Activated T-cell treated with anti-CD3 and anti-CD28 coated beads, Interleukin-2, amount 50 U/mL, for 48 hours (primary cell): Measurements from ENCODE around the gene TKTL1.

Experiments
- DNase-seq, 2 experiments: peaks; one replicate each; pipeline ENCODE4 v3.0.0-alpha.2; 2020

Gene TKTL1

GRCh38 chrX:154348114-154348531 lies 52.5 kb downstream of the TKTL1 start:
- DNase-seq: no peak

GRCh38 chrX:154348646-154349358 lies 53.2 kb downstream of the TKTL1 start:
- no peak for DNase-seq

- no peak for DNase-seq
These were observed 53.9 kb downstream of the TKTL1 start for GRCh38 chrX:154349359-154349935.

- no peak for DNase-seq
These were observed 54.4 kb downstream of the TKTL1 start for GRCh38 chrX:154349979-154350378.

- no peak for DNase-seq
These were observed 55.0 kb downstream of the TKTL1 start for GRCh38 chrX:154350429-154351182.

- DNase-seq: no peak
These were observed 55.8 kb downstream of the TKTL1 start for GRCh38 chrX:154351183-154352011.

GRCh38 chrX:154352012-154352401 lies 56.4 kb downstream of the TKTL1 start:
- no peak for DNase-seq

GRCh38 chrX:154352466-154352865 lies 56.9 kb downstream of the TKTL1 start:
- no peak for DNase-seq

- DNase-seq: no peak
These were observed 57.7 kb downstream of the TKTL1 start for GRCh38 chrX:154353172-154353843.

- no peak for DNase-seq
These were observed 58.4 kb downstream of the TKTL1 start for GRCh38 chrX:154354013-154354412.

GRCh38 chrX:154354516-154354915 lies 58.9 kb downstream of the TKTL1 start:
- DNase-seq: no peak

GRCh38 chrX:154355094-154355775 lies 59.6 kb downstream of the TKTL1 start:
- no peak for DNase-seq

- DNase-seq: no peak
These were observed 60.2 kb downstream of the TKTL1 start for GRCh38 chrX:154355776-154356140.

- DNase-seq: no peak
These were observed 61.0 kb downstream of the TKTL1 start for GRCh38 chrX:154356596-154356995.

- DNase-seq: no peak
These were observed 61.6 kb downstream of the TKTL1 start for GRCh38 chrX:154357205-154357604.

- DNase-seq: no peak
These were observed 62.4 kb downstream of the TKTL1 start for GRCh38 chrX:154358011-154358410.

GRCh38 chrX:154358829-154359228 lies 63.2 kb downstream of the TKTL1 start:
- no peak for DNase-seq

GRCh38 chrX:154359362-154360154 lies 64.0 kb downstream of the TKTL1 start:
- DNase-seq: no peak

- DNase-seq: no peak
These were observed 64.6 kb downstream of the TKTL1 start for GRCh38 chrX:154360155-154360713.

- no peak for DNase-seq
These were observed 66.6 kb downstream of the TKTL1 start for GRCh38 chrX:154362085-154362742.
